HepG2 (cell line): ENCODE results near the gene CEACAM3. TPM values are rescaled to one million over a fixed set of nuclear protein-coding genes. Genes with fewer than 3 reads are reported as not detected.

Experiments
- ELF1 ChIP-seq: sonication (generic); formaldehyde crosslinking; IDR thresholded peaks from 2 replicates; pipeline ENCODE4 v1.4.0; 2020; ENCODE audit warnings: missing genetic modification reagents
- GATAD1 ChIP-seq: IDR thresholded peaks from 2 replicates; pipeline ENCODE4 v1.6.1; 2016; ENCODE audit warnings: missing genetic modification reagents, missing compliant biosample characterization
- HOXA3 ChIP-seq: sonication (generic); formaldehyde crosslinking; IDR thresholded peaks from 2 replicates; pipeline ENCODE4 v1.5.0; 2020; ENCODE audit warnings: missing genetic modification reagents
- RFXANK ChIP-seq: IDR thresholded peaks from 2 replicates; pipeline ENCODE4 v1.6.1; 2016
- ZNF383 ChIP-seq: sonication (generic); formaldehyde crosslinking; IDR thresholded peaks from 2 replicates; pipeline ENCODE4 v1.4.0; 2020; ENCODE audit warnings: missing genetic modification reagents, mild to moderate bottlenecking, borderline replicate concordance
- ZNF777 ChIP-seq: sonication (generic); formaldehyde crosslinking; IDR thresholded peaks from 2 replicates; pipeline ENCODE4 v1.4.0; 2020; ENCODE audit warnings: missing genetic modification reagents
- polyA plus RNA-seq, 8 experiments: library from polyadenylated mRNA; depleted of rRNA in 3 of 8; stranded (reverse) in 7 of 8; unstranded in 1 of 8; fragments of >200 nt; fragmentation: Illumina TruSeq in 4 of 8; extraction: Trizol in 4 of 8; gene quantifications; 2 replicates each; pipeline versions ENCODE4 v1.2.1 to v1.2.3, GENCODE V29; 2011 to 2016; ENCODE audit warnings: low read depth in 4 of 8, missing spikeins in 1 of 8, mixed read lengths in 1 of 8; ENCODE audit not compliant: insufficient read depth in 1 of 8
- total RNA-seq, 5 experiments: library from RNA; depleted of rRNA; stranded (reverse); fragments of >200 nt; fragmentation: Illumina TruSeq; extraction: Trizol; gene quantifications; 2 replicates each; pipeline ENCODE4 v1.2.3, GENCODE V29; 2016; ENCODE audit warnings: low read depth in 1 of 5
- TF ChIP-seq, protein P1 (sequence below): sonication (generic); formaldehyde crosslinking; IDR thresholded peaks from 2 replicates; pipeline ENCODE4 v1.8.1; 2023; ENCODE audit warnings: mild to moderate bottlenecking, missing genetic modification reagents
- TF ChIP-seq, protein P2 (sequence below): sonication (generic); formaldehyde crosslinking; IDR thresholded peaks from 2 replicates; pipeline ENCODE4 v1.4.0; 2020; ENCODE audit warnings: missing genetic modification reagents
- TF ChIP-seq, protein P3 (sequence below): IDR thresholded peaks from 2 replicates; pipeline ENCODE4 v1.6.1; 2012; ENCODE audit warnings: low read depth, low read length, improper control_type of control experiment

Gene CEACAM3
- total and polyA plus RNA-seq, 2 of the 13 experiments (the other 11 are each of a cell fraction or from before 2014, with no cell fraction given), result not detected

DNA sequence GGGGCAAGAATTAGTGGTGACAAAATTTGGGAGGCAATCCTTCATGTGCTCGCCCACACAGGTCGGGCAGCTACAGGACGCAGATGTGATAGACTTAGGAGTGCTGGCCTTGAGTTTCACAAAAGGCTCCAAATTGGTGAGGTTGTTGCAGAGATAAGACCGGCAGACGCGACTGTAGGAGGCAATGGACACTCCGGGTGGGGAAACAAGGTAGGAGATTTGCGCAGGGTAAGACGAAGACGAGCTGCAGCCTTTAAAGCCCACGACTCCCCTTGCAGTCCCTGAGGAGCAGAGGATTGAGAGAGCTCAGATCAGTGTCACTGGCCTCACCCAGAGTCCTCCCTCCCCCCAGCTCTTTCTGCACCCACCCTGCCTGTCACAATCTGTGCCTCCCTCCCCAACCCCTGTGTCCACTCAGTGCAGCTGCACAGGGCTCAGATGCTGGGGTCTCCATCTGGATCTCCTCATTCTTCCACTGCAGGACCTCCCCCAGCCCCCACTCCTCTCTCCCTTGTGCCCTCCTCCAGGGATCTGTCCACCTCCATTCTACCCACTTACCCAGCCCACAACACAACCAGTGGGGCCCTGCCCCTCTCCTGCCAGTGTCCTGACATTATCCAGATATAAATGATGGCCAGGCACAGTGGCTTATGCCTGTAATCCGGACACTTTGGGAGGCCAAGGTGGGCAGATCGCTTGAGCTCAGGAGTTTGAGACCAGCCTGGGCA is 41.8 kb downstream of the CEACAM3 start (continued):
- TF ChIP-seq, protein P1, sequence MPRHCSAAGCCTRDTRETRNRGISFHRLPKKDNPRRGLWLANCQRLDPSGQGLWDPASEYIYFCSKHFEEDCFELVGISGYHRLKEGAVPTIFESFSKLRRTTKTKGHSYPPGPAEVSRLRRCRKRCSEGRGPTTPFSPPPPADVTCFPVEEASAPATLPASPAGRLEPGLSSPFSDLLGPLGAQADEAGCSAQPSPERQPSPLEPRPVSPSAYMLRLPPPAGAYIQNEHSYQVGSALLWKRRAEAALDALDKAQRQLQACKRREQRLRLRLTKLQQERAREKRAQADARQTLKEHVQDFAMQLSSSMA (CRISPR knock-in tag), result no peak
- no peak for TF ChIP-seq ELF1 (CRISPR knock-in tag)
- TF ChIP-seq, protein P2, sequence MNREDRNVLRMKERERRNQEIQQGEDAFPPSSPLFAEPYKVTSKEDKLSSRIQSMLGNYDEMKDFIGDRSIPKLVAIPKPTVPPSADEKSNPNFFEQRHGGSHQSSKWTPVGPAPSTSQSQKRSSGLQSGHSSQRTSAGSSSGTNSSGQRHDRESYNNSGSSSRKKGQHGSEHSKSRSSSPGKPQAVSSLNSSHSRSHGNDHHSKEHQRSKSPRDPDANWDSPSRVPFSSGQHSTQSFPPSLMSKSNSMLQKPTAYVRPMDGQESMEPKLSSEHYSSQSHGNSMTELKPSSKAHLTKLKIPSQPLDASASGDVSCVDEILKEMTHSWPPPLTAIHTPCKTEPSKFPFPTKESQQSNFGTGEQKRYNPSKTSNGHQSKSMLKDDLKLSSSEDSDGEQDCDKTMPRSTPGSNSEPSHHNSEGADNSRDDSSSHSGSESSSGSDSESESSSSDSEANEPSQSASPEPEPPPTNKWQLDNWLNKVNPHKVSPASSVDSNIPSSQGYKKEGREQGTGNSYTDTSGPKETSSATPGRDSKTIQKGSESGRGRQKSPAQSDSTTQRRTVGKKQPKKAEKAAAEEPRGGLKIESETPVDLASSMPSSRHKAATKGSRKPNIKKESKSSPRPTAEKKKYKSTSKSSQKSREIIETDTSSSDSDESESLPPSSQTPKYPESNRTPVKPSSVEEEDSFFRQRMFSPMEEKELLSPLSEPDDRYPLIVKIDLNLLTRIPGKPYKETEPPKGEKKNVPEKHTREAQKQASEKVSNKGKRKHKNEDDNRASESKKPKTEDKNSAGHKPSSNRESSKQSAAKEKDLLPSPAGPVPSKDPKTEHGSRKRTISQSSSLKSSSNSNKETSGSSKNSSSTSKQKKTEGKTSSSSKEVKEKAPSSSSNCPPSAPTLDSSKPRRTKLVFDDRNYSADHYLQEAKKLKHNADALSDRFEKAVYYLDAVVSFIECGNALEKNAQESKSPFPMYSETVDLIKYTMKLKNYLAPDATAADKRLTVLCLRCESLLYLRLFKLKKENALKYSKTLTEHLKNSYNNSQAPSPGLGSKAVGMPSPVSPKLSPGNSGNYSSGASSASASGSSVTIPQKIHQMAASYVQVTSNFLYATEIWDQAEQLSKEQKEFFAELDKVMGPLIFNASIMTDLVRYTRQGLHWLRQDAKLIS, result no peak
- no peak for TF ChIP-seq GATAD1 (CRISPR knock-in tag)
- TF ChIP-seq, protein P3, sequence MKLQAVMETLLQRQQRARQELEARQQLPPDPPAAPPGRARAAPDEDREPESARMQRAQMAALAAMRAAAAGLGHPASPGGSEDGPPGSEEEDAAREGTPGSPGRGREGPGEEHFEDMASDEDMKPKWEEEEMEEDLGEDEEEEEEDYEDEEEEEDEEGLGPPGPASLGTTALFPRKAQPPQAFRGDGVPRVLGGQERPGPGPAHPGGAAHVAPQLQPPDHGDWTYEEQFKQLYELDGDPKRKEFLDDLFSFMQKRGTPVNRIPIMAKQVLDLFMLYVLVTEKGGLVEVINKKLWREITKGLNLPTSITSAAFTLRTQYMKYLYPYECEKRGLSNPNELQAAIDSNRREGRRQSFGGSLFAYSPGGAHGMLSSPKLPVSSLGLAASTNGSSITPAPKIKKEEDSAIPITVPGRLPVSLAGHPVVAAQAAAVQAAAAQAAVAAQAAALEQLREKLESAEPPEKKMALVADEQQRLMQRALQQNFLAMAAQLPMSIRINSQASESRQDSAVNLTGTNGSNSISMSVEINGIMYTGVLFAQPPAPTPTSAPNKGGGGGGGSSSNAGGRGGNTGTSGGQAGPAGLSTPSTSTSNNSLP, result no peak
- no peak for TF ChIP-seq ZNF383 (CRISPR knock-in tag)
- TF ChIP-seq HOXA3 (CRISPR knock-in tag), result no peak
- TF ChIP-seq ZNF777, result no peak
- TF ChIP-seq RFXANK (CRISPR knock-in tag), result no peak
